DMS153 (cell line): ENCODE data around the gene CAPZB.
A peak's percentile ranks its signal among the peaks of the same experiment; 100 is the strongest.

Experiments used
- DNase-seq: peaks from one replicate; lab custom pipeline; 2025; lab: John Stamatoyannopoulos, UW

Gene CAPZB

DNA sequence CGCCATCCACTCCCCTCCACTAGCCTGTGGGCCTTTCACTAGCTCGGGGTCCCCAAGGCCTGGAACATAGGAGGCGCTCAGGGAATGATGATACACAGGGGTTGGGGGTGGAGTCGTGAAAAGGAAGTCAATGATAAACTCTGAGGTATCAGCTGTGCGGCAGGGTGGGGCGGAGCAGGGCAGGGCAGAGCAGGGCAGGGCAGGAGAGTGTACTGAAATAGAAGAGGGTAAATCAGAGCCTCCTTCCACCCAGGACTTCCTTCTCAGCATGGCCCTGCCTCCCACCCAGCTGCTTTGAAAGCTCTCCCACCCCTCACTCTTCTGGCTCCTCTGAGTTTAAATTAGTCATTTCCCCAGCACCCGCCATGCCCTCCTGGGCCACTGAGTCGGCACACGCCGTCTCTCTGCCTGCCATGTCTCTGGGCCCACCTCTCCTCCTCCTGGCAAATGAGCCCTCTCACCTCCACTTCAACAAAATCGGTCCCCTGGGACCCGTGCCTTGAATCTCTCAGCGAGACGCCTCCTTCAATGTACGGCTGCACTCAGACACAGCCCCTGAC lies 16.9 kb downstream of the CAPZB start:
- peak; percentile 55 for DNase-seq

DNA sequence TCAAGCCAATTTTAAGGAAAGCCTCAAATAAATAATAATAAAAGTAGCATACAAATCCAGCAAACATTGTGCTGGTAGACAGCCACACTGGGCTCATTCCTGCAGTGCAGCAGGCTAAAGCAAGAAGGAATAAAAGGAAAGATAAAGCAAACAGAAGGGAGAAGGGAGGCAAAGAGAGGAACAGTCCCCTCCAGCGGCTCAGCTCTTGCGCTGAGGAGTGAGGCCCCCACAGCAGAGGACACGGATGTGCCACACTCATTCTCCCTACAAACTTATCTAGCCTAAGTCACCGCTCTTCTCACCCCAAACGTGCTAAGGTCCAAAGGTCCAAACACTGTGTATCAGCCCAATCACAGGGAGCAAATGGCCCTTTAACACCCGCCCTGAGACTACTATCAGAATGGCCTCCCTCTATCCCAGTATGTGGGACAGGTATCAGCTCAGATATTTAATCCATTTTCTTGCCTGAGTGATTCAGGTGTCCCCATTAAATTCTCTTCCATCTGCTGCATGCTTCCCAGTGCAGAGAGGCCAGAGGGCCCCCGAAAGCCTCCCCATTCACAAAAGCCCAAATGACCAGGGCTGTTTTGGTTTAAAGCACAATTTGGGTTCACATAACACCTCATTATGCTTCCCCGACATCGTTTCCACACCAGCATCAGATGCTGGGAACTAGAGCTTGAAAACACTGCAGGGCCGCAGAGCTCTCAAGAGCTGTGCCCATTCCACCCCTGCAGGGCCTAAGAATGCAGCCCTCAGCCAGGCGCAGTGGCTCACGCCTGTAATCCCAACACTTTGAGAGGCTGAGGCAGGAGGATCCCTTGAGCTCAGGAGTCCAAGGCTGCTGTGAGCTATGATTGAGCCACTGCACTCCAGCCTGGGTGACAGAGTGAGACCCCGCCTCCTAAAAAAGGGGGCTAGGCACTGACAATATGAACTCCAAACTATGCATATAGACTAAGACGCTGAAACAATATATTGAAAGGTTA lies 17.8 kb downstream of the CAPZB start:
- DNase-seq: no peak

DNA sequence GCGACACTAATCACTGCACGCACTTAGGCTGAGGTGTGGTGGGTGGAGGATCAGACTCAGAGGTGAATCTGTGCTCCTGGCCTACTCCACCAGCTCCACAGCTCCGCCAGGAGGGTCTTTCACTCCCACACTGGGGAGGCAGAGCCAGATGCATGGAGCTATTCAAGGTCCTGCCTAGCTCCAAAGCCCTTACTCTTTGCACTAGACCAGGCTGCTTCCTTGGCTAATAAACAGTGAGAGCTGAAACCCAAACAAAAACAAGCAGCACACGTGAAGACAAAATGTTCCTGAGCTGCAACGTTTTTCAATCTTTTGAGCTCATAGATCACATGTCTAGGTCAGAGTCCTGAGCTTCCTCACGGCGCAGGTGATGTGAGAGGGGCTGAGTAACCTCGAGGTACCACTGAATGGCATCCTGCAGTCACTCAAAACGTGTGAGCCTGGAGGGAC lies 19.2 kb downstream of the CAPZB start:
- DNase-seq: no peak

DNA sequence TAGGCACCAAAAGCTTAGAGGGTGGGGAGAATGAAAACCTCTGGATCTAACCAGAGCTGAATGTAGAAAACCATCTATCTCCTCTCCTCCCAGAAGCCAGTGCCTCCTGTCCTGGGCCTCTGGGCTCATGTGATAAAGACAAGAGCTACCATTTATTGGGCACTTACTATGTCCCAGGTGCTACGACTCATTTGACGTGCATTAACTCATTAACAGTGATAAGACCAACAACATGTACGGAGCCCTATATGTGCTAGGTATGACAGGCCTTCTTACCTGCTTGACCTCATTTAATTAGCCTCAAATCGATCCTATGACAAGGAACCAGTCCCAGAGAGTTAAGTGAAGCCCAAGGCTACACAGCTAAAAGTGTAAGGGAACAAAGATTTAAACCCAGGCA lies 19.7 kb downstream of the CAPZB start:
- no peak for DNase-seq

DNA sequence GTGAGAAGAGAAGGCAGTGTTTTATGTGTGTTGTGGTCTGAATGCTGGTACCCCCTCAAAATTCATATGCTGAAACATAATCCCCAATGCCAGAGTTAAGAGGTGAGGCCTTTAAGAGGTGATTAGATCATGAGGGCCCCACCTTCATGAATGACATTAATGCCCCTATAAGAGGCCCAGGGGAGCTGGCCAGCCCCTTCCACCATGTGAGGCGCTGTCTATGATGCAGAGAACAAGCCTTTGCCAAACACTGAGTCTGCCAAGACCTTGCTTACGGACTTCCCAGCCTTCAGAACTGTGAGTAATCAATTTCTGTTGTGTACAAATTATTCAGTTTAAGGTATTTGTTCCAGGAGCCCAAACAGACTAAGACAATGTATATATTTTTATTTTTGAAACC lies 20.2 kb downstream of the CAPZB start:
- no peak for DNase-seq

DNA sequence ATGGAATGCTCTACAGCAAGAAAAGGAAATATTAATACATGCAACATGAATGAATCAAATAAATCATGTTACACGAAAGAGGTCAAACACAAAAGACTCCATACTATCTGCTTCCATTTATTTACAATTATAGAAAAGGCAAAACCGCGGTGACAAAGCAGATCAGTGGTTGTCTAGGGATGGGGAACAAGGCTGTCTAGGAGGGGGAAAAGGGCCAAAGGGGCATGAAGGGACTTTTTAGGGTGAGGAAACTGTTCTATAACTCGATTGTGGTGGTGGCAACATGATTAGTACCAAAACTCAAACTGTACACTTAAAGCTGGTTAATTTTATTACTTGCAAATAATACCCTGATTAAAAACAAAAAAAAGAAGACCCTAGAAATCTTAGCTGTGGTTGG lies 20.6 kb downstream of the CAPZB start:
- DNase-seq: no peak

DNA sequence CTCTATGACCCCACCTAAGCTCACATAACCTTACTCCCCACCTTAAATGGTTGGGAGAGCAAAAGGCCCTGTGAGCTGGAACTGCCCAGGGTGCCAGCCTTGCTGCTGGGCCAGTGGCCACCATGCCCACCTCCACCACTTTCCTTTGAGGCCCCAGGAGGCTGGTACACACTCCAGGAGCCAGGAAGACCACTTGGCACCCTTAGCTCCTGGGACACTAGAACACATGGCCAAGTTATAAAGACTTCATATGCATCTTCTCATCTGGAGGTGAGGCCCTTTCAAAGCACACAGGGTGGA lies 21.9 kb downstream of the CAPZB start:
- DNase-seq: no peak

DNA sequence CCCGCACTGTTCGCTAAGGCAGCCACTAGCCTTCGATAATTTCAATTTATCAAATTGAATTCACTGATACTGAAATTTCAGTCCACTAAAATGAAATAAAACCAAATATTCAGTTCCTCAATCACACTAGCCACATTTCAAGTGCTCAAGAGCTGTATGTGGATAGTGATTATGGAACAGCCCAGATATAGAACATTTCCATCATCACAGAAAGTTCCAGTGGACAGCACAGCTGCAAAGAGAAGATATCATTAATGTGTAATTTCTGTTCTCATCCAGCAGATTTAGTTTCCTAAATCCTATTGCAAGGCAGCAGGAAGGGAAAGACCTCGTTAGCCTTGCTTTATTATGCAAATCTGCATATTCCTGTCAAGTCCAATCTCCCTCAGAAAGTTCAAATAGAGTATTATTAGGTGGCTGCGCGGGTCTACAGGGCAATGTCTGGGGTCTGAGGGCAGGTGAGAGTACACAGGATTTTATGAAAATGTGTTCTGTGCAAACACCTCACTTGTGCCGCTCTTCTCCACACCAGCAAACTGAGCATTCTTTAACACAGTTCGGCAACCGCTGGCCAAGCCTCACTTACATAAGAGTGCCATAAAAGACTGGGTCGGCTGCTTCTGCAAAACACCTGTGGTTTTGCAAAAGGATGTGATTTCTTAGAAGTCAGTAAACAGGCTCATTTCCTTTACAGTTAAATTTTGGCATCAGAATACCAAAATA lies 22.4 kb downstream of the CAPZB start:
- no peak for DNase-seq

DNA sequence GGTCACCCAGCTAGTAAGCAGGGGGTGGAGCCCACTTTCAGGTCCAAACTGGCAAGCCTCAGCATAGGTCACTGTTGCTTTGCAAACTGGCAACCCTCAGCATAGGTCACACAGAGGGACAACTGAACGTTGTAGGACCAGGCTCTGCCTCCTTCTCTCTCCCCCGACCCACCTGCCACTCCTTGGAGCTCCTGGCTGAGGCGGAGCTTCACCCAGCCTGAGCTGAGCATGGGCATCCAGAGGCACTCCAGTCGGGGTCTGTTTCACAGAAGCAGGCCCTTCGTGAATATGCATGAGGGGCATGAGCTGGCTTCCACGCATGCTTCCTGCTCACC lies 24.2 kb downstream of the CAPZB start:
- no peak for DNase-seq

DNA sequence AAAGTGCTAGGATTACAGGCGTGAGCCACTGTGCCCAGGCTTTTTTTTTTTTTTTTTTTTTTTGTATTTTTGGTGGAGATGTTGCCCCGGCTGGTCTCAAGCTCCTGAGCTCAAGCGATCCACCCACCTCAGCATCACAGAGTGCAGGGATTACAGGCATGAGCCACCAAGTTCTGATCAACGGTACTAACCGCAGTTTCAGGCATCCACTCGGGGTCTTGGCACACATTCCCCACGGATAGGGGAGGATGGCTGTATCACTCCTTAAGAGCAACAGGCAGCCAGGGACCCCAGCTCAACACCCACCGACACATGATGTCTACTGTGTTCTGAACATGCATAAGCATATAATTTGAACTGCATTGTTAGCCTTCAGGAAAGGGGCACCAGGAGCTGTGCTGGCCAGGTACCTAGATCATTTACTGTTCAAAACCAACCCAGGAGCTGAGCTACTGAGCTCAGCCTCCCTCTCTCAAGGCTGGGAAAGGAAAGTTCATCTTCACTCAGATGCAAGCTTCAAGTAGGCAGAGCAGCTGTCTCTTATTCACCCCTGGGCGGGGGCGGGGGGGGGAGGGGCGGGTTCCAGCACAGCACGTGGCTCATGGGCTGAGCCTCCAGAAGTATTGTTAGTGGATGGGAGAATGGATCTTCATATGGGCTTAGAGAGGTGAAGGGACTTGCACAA lies 24.7 kb downstream of the CAPZB start:
- DNase-seq: no peak

DNA sequence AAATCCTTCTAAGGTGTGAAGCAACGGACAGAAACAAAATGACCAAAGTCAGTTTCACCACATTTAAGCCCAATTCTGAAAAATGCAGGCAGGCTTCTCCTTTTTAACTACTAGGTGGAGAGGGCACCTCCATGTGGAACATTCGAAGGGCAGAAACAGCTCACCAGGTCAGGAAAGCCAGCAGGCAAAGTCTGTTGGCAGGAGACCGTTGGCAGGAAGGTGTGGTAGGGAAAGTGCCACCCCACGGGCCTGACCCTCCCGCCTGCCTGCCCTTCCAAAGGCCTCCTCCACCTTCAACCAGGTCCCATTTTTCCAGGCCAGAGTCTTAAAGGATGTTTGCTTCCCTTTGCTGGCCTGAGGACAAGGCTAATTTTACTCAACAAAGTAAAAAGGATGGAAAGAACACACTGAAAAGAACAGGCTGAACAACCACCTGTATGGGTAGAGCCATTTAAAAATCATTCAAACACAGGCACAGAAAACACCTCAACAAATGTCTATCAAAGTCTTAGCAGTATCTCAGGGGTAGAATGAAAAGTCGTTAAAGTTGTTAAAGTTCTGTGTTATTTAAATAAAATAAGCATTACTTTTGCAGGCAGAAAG lies 26.4 kb downstream of the CAPZB start:
- DNase-seq: no peak

DNA sequence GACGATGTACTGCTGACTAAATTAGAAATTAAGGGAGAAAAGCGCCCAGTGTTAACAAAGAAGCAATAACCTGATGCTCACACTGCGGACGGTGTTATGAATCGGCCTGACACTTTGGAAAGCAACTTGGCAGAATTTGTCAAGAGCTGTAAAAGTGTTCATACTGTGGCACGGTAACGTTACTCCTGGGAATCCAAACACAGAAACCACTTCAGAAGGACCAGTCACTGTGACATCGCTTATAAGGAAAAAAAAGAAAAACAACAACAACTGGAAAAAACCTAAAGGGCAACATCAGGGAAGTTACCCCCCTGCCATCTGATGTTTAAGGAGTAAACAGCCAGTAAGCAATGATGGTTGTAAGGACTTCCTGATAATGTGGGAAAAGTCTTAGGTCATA lies 27.7 kb downstream of the CAPZB start:
- no peak for DNase-seq

DNA sequence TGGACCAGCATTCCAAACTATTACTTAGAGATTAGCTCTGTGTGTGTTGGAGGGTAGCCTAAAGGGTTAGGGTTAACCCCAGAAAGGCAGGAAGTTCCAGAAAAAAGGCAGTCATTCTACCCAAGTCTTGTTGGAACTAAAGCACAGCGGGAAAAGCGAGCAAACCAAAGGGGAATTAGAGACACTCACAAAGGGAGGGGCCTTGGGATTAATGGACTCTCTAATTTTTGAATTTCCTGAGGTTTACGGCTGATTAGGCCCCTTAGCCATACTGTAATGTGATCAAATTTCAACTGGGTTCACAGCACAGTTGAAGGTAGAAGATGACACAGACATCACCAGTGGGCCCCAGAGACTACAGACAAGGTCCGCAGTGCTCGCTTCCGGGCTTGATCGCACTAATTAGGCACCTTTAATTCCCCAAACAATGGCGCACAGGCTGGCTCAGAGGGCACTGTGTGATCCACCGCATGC lies 28.3 kb downstream of the CAPZB start:
- DNase-seq: no peak

DNA sequence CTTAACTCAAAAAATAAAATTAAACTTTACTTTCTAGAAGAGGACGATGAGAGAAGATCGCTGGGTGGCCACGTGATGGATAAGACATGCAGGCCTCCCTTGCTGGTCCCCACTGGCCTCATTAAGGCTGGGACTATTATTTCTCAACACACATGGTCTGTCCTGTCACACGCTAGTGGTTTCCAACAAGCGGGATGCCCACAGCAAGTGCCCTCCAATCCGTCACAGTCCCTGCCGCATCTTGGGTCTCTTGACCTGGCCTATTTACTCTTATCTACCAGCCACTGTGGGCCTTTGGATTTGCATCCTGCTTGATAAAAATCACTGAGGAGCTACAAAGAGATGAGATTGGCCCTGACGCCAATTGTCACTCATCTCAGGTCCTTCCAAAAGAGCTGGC lies 30.0 kb downstream of the CAPZB start:
- no peak for DNase-seq

DNA sequence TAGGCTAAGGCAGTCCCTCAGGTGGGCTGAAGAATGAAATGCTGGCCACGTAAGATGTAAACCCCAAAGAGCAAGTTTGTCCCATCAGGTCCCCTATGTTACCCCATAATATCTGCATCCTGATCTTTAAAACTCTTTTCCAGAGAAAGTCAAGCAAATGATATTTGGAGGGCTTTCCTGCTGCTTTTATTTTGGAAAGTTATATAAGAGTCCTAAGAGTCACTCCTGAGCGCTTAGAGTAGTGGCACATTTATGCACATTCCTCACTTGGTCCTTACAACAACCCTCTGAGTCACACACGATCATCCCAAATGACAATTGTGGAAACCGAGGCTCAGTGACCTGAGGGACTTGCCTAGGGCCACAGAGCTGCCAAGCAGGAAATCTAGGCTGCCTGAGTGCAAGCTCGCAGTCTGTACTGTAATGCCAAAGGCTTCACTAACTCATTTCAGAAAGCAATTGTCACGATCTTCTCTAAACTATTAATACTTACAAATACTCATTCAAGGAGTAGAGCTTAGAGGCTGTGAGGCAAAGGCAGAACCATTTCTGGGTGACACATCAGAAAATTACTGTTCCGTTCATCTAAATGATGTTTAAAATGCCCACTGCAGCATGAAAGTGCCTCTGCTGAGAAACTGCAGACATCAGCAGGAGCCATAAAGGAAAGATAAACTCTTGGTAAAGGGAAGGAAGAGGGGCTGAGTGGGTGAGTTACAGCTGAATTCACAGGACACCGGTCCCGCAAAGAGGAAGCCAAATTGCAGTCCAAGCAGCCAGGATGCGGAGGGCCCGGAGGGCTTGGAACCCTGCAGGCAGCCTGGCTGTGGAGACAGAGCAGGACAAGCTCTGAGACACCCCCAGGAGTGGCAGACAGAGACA lies 30.8 kb downstream of the CAPZB start:
- no peak for DNase-seq

DNA sequence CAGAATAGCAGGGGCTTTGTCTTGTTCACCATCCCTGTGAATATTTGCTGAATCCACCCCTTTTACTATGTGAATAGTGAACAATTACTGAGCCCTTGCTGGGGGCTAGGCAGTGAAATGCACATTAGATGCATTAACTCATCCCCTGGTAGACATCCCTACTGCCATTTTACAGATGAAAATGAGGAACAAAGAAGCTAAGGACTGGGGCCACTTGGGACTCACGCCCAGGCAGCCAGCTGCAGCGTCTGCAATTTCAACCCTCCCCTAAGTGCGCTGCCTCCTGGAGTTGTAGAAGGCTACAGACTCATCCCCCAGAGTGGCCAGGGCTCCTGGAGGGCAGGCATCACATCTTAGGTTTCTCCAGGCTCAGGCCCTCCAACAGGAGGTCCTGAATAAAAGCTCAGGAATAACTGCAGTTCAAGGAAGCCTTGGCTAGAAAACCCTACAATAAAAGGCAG lies 31.6 kb downstream of the CAPZB start:
- no peak for DNase-seq

DNA sequence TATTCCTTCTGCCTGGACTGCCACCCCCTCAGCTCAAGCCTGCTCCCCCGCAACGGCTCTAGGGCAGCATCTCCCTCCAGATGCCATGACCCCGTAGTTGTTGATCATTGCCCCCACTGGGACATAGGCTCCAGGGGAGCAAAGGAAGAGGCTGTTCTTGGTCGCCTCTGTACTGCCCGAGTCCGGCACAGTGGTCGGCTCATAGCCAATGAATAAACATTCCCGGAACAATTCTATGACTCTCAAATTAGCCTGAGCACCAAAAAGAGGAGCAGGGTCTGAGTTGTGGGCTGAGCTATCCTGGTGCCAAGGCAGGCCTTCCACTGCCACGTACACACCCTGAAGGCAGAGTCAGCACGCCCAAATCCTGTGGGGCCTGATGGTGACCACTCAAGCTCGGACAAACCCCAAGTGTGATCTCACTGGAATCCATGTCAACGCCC lies 33.1 kb downstream of the CAPZB start:
- DNase-seq: no peak

DNA sequence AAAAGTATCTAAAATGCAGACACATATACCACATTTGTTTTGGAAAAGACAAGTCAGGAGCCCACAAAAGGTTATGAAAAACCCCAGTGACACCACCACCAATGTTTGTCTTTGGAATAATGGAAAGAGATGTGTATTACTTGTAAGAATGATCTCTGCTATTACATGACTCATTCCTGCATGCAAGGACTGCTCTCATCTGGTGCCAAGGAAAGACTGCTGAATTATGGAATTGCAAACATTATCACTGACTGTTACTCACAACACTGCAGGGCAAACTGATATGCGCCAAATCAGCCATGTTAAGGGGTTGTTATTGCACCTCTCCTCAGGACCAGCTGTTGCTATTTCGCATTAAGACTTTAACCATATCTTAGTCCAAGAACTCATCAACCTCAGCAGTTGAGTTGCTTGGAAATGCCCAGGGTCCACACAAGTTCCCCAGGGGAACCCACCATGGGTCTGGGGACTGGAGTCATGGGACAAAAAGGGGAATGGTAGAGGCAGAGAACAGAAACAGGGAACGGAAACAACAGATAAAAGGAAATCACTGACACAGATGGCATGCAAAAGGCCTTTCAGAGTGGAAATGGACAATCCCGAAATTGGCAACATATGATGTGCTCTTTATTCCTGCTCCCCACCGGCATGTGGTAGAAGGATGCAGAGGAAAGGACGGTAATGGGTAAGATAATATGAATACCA lies 34.4 kb downstream of the CAPZB start:
- no peak for DNase-seq

DNA sequence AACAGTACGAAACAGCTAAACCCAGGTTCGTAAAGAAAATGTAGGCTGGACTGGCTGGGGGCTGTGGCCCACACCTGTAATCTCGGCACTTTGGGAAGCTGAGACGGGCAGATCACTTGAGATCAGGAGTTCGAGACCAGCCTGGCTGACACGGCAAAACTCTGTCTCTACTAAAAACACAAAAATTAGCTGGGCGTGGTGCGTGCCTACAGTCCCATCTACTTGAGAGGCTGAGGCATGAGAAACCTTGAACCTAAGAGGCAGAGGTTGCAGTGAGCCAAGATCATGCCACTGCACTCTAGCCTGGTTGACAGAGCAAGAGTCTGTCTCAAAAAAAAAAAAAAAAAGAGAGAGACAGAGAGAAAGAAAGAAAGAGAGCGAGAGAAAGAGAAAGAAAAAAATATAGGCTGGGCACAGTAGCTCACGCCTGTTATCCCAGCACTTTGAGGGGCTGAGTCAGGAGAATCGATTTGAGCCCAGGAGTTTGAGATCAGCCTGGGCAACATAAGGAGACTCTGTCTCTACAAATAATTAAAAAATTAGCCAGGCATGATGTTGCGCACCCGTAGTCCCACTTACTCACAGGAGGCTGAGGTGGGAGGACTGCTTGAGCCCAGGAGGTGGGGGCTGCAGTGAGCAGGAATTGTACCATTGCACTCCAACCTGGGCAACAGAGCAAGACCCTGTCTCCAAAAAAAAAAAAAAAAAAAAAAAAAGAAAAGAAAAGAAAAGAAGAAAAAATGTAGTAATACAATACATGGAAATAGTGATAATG lies 35.7 kb downstream of the CAPZB start:
- DNase-seq: no peak
